ENCODE data around the gene RAB44. TPM values are rescaled to one million over a fixed set of nuclear protein-coding genes. Genes with fewer than 3 reads are reported as not detected.
A peak's percentile ranks its signal among the peaks of the same experiment; 100 is the strongest.
"Not testable (repeated sequence)": the region's sequence is repeated elsewhere in the genome, so short reads cannot be mapped to it uniquely, and the experiment has no call there.

The RAB44 gene
- total and polyA plus RNA-seq, 7 donors: 0.01 to 0.06 TPM; not detected in 5

- intact Hi-C loops (cut with DNase I): no loop called here
- 92 to 96% (median 95%) methylated on average over 2 of the region's 2 CpGs for WGBS, 3 donors
Measured at GRCh38 chr6:36722879-36723278, 25.3 kb downstream of the RAB44 start.

GRCh38 chr6:36723992-36724391 lies 26.4 kb downstream of the RAB44 start:
- DNase-seq: peak in 1 of 2 donors; percentile 12
- H3K9me3 ChIP-seq; ATAC-seq; H3K4me1 ChIP-seq; intact Hi-C loops (cut with DNase I); H3K27ac ChIP-seq; H3K4me3 ChIP-seq; H3K36me3 ChIP-seq (ENCODE audit: insufficient read depth in 1 of 2, low read depth in 1 of 2); H3K27me3 ChIP-seq (ENCODE audit: insufficient read depth in 3 of 3, low read length in 2 of 3): not testable (repeated sequence)
- 91 to 94% (median 93%) methylated on average over 4 of the region's 4 CpGs for WGBS, 3 donors

More at GRCh38 chr6:36722879-36723278, 25.3 kb downstream of the RAB44 start:
- Histone ChIP-seq H3K4me1 (no peaks in the 10 kb centered on the region), H3K9me3 (no peaks in the 10 kb centered on the region), H3K27me3 (ENCODE audit: insufficient read depth in 3 of 3, low read length in 2 of 3) (no peaks in the 10 kb centered on the region), H3K4me3 (no peak overlapping the region), H3K36me3 (ENCODE audit: insufficient read depth in 1 of 2, low read depth in 1 of 2) (no peaks in the 10 kb centered on the region), H3K27ac (no peak overlapping the region)
- ATAC-seq (no peak), DNase-seq (peak in 1 of 2 donors; percentile 23)
- TF ChIP-seq CTCF (IDR thresholded peaks at IDR 0.05): no peak

- peak; percentile 66 to 80 for DNase-seq
- 46 to 58% (median 47%) methylated on average over 13 of the region's 13 CpGs for WGBS, 3 donors
- Histone ChIP-seq H3K36me3 (ENCODE audit: insufficient read depth in 1 of 2, low read depth in 1 of 2) (no peaks in the 10 kb centered on the region), H3K9me3 (no peaks in the 10 kb centered on the region), H3K4me1 (no peaks in the 10 kb centered on the region), H3K4me3 (no peak overlapping the region), H3K27ac (no peak overlapping the region), H3K27me3 (ENCODE audit: insufficient read depth in 3 of 3, low read length in 2 of 3) (no peaks in the 10 kb centered on the region)
- peak; percentile 54 for TF ChIP-seq CTCF (IDR thresholded peaks at IDR 0.05)
- ATAC-seq: peak; percentile 80 to 89 (median 84)
- intact Hi-C loops (cut with DNase I): loop anchor here in 1 of 2 donors (5.0 kb wide), 1 partner anchor 102 kb away; no protein-coding TSS in a partner anchor
Measured at GRCh38 chr6:36724514-36725390, 27.1 kb downstream of the RAB44 start.

GRCh38 chr6:36725581-36725980 lies 28.0 kb downstream of the RAB44 start:
- H3K9me3 ChIP-seq: no peaks in the 10 kb centered on the region
- no peak overlapping the region for H3K4me3 ChIP-seq
- ATAC-seq: no peak
- no peaks in the 10 kb centered on the region for H3K4me1 ChIP-seq
- no peaks in the 10 kb centered on the region for H3K36me3 ChIP-seq (ENCODE audit: insufficient read depth in 1 of 2, low read depth in 1 of 2)
- WGBS, 3 donors: 74 to 87% (median 86%) methylated on average over 7 of the region's 7 CpGs
- no peak overlapping the region for H3K27ac ChIP-seq
- intact Hi-C loops (cut with DNase I): loop anchor here in 1 of 2 donors (5.0 kb wide), 1 partner anchor 103 kb away; no protein-coding TSS in a partner anchor
- no peaks in the 10 kb centered on the region for H3K27me3 ChIP-seq (ENCODE audit: insufficient read depth in 3 of 3, low read length in 2 of 3)
- TF ChIP-seq CTCF (IDR thresholded peaks at IDR 0.05): no peak
- DNase-seq: peak in 1 of 2 donors; percentile 19

- no peaks in the 10 kb centered on the region for H3K9me3 ChIP-seq
- ATAC-seq: no peak
- no peaks in the 10 kb centered on the region for H3K4me1 ChIP-seq
- H3K36me3 ChIP-seq (ENCODE audit: insufficient read depth in 1 of 2, low read depth in 1 of 2): no peaks in the 10 kb centered on the region
- TF ChIP-seq CTCF (IDR thresholded peaks at IDR 0.05): no peak
- H3K27me3 ChIP-seq (ENCODE audit: insufficient read depth in 3 of 3, low read length in 2 of 3): no peaks in the 10 kb centered on the region
- no peak overlapping the region for H3K27ac ChIP-seq
- peak in 1 of 2 donors; percentile 16 for DNase-seq
- WGBS, 3 donors: 86 to 96% (median 90%) methylated on average over 7 of the region's 7 CpGs
- intact Hi-C loops (cut with DNase I): loop anchor here in 1 of 2 donors (5.0 kb wide), 1 partner anchor 105 kb away; no protein-coding TSS in a partner anchor
- no peak overlapping the region for H3K4me3 ChIP-seq
Measured at GRCh38 chr6:36727505-36728021, 29.9 kb downstream of the RAB44 start.

Measured in psoas muscle (tissue), 8 donors.